Heart left ventricle (tissue), 16 donors: ENCODE results near the gene AAMP. TPM values are rescaled to one million over a fixed set of nuclear protein-coding genes. Genes with fewer than 3 reads are reported as not detected.

ENCODE experiments used
- ATAC-seq, 4 donors: fragments of 200-7000 bp; cut with Tn5 transposase; one replicate each; pipeline ENCODE4 v1.9.1; 2020 to 2022; ENCODE audit warnings: moderate library complexity in 4 of 4, mild to moderate bottlenecking in 3 of 4, moderate number of reproducible peaks in 1 of 4
- DNase-seq, 5 donors: peaks; one replicate each; pipeline ENCODE4 v3.0.0-alpha.2; 2020
- H3K27ac ChIP-seq, 12 donors: fragments of 200-600 bp; sonication (generic) in 4 of 12; one replicate each; pipeline versions ENCODE4 v1.5.0 to v1.8.0; 2016 to 2022; ENCODE audit warnings: mild to moderate bottlenecking in 2 of 12
- H3K27me3 ChIP-seq, 9 donors: fragments of 200-600 bp; sonication (generic) in 2 of 9; one replicate each; pipeline versions ENCODE4 v1.5.1 to v1.8.0; 2016 to 2022; ENCODE audit warnings: mild to moderate bottlenecking in 3 of 9
- H3K36me3 ChIP-seq, 9 donors: fragments of 200-600 bp; sonication (generic) in 2 of 9; one replicate each; pipeline versions ENCODE4 v1.5.0 to v1.8.0; 2018 to 2022; ENCODE audit warnings: mild to moderate bottlenecking in 2 of 9
- H3K4me1 ChIP-seq, 12 donors: fragments of 200-600 bp; sonication (generic) in 4 of 12; one replicate each; pipeline versions ENCODE4 v1.5.0 to v1.8.0; 2016 to 2022; ENCODE audit warnings: mild to moderate bottlenecking in 3 of 12
- H3K4me3 ChIP-seq, 12 donors: fragments of 200-600 bp; sonication (generic) in 4 of 12; one replicate each; pipeline versions ENCODE4 v1.5.0 to v1.8.0; 2017 to 2022; ENCODE audit warnings: mild to moderate bottlenecking in 9 of 12, moderate library complexity in 4 of 12
- H3K9me3 ChIP-seq, 12 donors: fragments of 200-600 bp; sonication (generic) in 4 of 12; one replicate each; pipeline versions ENCODE4 v1.5.0 to v1.8.0; 2016 to 2022; ENCODE audit warnings: mild to moderate bottlenecking in 1 of 12
- POLR2A ChIP-seq, 2 donors: fragments of 450-650 bp; IDR thresholded peaks; one replicate each; pipeline ENCODE4 v1.6.1; 2017; ENCODE audit warnings: antibody characterized with exemption in 2 of 2, mild to moderate bottlenecking in 2 of 2, moderate library complexity in 2 of 2
- WGBS, 4 donors: extraction: QIAGEN DNeasy Blood & Tissue Kit in 2 of 4; methylation state at CpG; one replicate each; pipeline versions ENCODE4 v1.1.5 to v1.1.7; 2013 to 2018; 5-methylcytosine and 5-hydroxymethylcytosine counted together
- intact Hi-C, 10 donors: fragments of 100-400 bp; cut with DNase I; formaldehyde crosslinking; loops; one replicate each; pipeline versions ENCODE4 v1.11.1 to v1.14.2; 2022
- polyA plus RNA-seq, 2 donors: library from polyadenylated mRNA; stranded (reverse); fragments of 200-250 nt; gene quantifications; one replicate each; pipeline ENCODE4 v1.2.3, GENCODE V29; 2013
- total RNA-seq, 9 donors: library from RNA; depleted of rRNA in 2 of 9; stranded (reverse); fragments of >200 nt in 2 of 9; fragmentation: NEBNext Ultra II Directional in 3 of 9; extraction: Animal tissue kit (Norgen Biotek cat#: 25700) in 3 of 9; gene quantifications; one replicate each; pipeline versions ENCODE4 v1.1.0 to v1.2.4, GENCODE V29; 2016 to 2023
- TF ChIP-seq, protein P1 (sequence below), 12 donors: fragments of 200-600 bp; sonication (generic) in 4 of 12; IDR thresholded peaks; one replicate each; pipeline versions ENCODE4 v1.5.0 to v1.8.0; 2018 to 2022; ENCODE audit warnings: antibody characterized with exemption in 12 of 12, mild to moderate bottlenecking in 5 of 12
- donor health status: ischemic (EF 13 %, LVEDD 7.1; RV severe dilation, severe dysfunction).
- donor health status: healthy with polysubstance abuse.
- donor health status: DM: no; HTN: yes; CAD: no.
- donor health status: DM: no; HTN: no; CAD: no.
- donor health status: ischemic (EF 25% LVEDD 6.9; RV normal size, moderate dysfunction).
- donor health status: ischemic (EF 25% LVEDD 5.7; RV mildly dilated, moderate dysfunction).
- donor health status: healthy.
- donor health status: DM: yes; HTN: yes; CAD: no.
- donor health status: ischemic (EF 35%, LVEDD 5.7; RV mildly dilated, moderate dysfunction).
- donor health status: nonischemic (EF 11% LVEDD 7.7; RV severe dilation, severe dysfunction).
- donor health status: DM: yes; HTN: yes; CAD: no.
- donor health status: PGD.
- donor health status: ischemic (EF 29% LVEDD 5.4; RV normal size, mild dysfunction).
- donor health status: nonischemic (EF 23%, LVEDD 6.1; RV moderate dilation, normal function).

AAMP gene
- total and polyA plus RNA-seq, 11 donors: 51.6 to 150 (median 58.6) TPM

DNA sequence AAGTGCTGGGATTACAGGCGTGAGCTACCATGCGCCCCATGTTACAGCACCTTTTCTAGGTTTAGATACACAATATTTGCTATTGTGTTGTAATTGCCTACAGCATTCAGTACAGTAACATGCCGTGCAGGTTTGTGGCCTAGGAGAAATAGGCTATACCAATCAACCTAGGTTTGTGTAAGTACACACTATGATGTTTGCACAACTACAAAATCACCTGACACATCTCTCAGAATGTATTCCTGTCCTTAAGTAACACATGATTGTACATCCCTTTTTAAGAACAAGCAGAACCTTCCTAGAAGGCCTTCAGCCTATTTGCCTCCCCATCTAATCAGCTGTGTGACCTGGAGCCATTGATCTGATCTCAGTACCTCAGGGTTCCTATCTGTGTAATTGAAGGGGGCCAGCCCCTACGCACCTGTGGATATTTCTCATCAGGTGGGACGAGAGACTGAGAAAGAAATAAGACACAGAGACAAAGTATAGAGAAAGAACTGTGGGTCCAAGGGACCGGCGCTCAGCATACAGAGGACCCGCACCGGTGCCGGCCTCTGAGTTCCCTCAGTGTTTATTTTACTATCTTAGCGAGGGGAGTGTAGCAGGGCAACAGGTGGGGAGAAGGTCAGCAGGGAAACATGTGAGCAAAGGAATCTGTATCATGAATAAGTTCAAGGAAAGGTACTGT lies 41.1 kb upstream of the AAMP start:
- TF ChIP-seq, protein P1, sequence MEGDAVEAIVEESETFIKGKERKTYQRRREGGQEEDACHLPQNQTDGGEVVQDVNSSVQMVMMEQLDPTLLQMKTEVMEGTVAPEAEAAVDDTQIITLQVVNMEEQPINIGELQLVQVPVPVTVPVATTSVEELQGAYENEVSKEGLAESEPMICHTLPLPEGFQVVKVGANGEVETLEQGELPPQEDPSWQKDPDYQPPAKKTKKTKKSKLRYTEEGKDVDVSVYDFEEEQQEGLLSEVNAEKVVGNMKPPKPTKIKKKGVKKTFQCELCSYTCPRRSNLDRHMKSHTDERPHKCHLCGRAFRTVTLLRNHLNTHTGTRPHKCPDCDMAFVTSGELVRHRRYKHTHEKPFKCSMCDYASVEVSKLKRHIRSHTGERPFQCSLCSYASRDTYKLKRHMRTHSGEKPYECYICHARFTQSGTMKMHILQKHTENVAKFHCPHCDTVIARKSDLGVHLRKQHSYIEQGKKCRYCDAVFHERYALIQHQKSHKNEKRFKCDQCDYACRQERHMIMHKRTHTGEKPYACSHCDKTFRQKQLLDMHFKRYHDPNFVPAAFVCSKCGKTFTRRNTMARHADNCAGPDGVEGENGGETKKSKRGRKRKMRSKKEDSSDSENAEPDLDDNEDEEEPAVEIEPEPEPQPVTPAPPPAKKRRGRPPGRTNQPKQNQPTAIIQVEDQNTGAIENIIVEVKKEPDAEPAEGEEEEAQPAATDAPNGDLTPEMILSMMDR (IDR thresholded peaks at IDR 0.05): no peak
- TF ChIP-seq POLR2A (IDR thresholded peaks at IDR 0.05): no peak

DNA sequence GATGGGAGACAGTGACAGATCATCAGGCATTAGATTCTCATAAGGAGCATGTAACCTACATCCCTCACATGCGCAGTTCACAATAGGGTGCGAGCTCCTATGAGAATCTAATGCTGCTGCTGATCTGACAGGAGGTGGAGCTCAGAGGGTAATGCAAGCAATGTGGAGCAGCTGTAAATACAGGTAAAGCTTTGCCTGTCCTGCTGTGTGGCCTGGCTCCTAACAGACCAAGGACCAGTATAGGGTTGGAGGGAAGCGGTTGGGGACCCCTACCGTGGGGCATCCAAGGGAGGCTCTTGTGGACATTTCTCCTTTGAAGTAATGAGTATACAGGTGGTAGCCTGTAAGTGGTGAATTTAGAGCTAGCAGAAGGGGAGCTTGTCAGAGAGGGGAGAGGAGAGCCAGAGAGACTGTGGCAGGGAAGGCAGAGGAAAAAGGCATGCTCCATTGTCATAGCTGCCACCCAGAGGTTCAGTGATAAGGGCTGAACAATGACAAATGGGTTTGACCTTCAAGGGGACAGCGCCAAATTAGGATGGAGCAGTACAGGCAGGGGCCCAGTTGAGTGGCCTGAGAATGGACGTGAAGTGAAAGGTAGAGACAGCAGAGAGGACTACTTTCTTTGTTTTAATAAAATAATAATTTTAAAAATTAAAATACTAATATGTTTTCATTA lies 37.6 kb upstream of the AAMP start:
- peak; percentile 85 to 93 (median 92) for ATAC-seq
- H3K27ac ChIP-seq: peak overlapping the region in 8 of 12 donors; percentile 8 to 62 (median 50)

More for the DNA sequence above, 41.1 kb upstream of the AAMP start:
- Histone ChIP-seq H3K4me1 (peaks cover 0 to 11% (median 0%) of the 10 kb centered on the region in 12 donors), H3K27ac (no peak overlapping the region), H3K9me3 (no peaks in the 10 kb centered on the region), H3K36me3 (no peaks in the 10 kb centered on the region), H3K4me3 (no peak overlapping the region), H3K27me3 (no peaks in the 10 kb centered on the region)
- intact Hi-C loops: no loop called here
- ATAC-seq (no peak), DNase-seq (no peak)
- 74 to 84% (median 78%) methylated on average over 11 of the region's 11 CpGs for WGBS, 4 donors

DNA sequence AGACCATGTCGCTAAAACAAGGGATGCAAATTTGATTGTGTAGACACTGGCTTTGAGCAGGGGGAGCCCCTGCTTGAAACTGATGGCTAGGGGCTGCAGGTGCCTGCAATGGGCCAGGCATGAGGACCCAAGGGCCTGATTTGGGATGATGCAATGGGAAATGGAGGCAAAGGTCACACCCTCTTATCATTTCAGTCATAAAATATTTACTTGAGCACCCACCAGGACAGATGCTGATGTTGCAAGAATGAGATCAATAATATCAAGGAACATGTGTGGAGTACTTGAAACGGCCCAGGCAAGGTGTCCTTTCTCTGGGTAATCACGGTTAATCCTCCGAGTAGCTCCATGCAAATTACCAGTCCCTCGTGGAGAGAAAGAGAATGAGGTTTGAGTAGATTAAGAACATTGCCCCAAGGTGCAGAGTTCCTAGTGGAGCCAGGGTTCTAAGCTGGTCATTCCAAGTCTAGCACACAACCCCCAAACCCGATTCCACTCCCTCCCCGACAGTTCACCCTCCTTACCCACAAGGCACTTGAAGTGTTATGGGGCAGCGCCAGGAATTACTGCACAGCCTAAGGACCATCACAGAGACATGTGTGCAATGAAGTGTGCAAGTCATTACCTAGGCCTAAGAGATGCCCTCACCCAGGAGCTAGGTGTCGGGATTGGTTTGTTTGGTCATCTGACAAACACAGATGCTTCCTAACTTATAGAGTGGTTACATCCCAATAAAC lies 36.4 kb upstream of the AAMP start:
- WGBS, 4 donors: 88 to 92% (median 91%) methylated on average over 9 of the region's 9 CpGs
- H3K36me3 ChIP-seq: no peaks in the 10 kb centered on the region
- TF ChIP-seq, protein P1 (IDR thresholded peaks at IDR 0.05): no peak
- no peak for TF ChIP-seq POLR2A (IDR thresholded peaks at IDR 0.05)
- ATAC-seq: no peak
- DNase-seq: no peak
- no peak overlapping the region for H3K27ac ChIP-seq
- peaks cover 0 to 11% (median 0%) of the 10 kb centered on the region in 12 donors for H3K4me1 ChIP-seq
- H3K27me3 ChIP-seq: no peaks in the 10 kb centered on the region
- intact Hi-C loops: loop anchor here in 2 of 10 donors (10.0 kb wide), 2 partner anchors 88 to 158 kb away; partner anchors contain the start of gene CTDSP1 (in 1 of the 2)
- H3K9me3 ChIP-seq: no peaks in the 10 kb centered on the region
- no peak overlapping the region for H3K4me3 ChIP-seq

More for the DNA sequence above, 37.6 kb upstream of the AAMP start:
- Histone ChIP-seq H3K27me3 (no peaks in the 10 kb centered on the region), H3K4me3 (no peak overlapping the region), H3K36me3 (no peaks in the 10 kb centered on the region), H3K4me1 (peaks cover 0 to 11% (median 0%) of the 10 kb centered on the region in 12 donors), H3K9me3 (no peaks in the 10 kb centered on the region)
- intact Hi-C loops: loop anchor here in 2 of 10 donors (10.0 kb wide), 2 partner anchors 87 to 157 kb away; partner anchors contain the start of gene CTDSP1 (in 1 of the 2)
- WGBS, 4 donors: 76 to 84% (median 78%) methylated on average over 6 of the region's 6 CpGs
- TF ChIP-seq, protein P1 (IDR thresholded peaks at IDR 0.05): no peak
- TF ChIP-seq POLR2A (IDR thresholded peaks at IDR 0.05): no peak
- no peak for DNase-seq
